K562 (cell line): ENCODE results near the gene STX18. TPM values are rescaled to one million over a fixed set of nuclear protein-coding genes. Genes with fewer than 3 reads are reported as not detected.

Experiments used
- CGGBP1 ChIP-seq: fragments of 250-450 bp; sonication (Bioruptor Pico); IDR thresholded peaks from 2 replicates; pipeline ENCODE4 v1.9.0; 2021; ENCODE audit warnings: mild to moderate bottlenecking
- EP400 ChIP-seq: fragments of 450-650 bp; IDR thresholded peaks from 2 replicates; pipeline ENCODE4 v1.6.1; 2017; ENCODE audit warnings: antibody characterized with exemption, mild to moderate bottlenecking, moderate library complexity
- FOXO4 ChIP-seq: fragments of 450-650 bp; formaldehyde crosslinking; IDR thresholded peaks from 2 replicates; pipeline ENCODE4 v1.4.0; 2020; ENCODE audit warnings: mild to moderate bottlenecking, moderate library complexity
- GATA2 ChIP-seq: sonication (generic); formaldehyde crosslinking; IDR thresholded peaks from 2 replicates; pipeline ENCODE4 v1.4.0; 2020; ENCODE audit warnings: mild to moderate bottlenecking, missing genetic modification reagents
- HDAC1 ChIP-seq, 2 experiments: fragments of 450-650 bp; IDR thresholded peaks; 2 replicates each; pipeline ENCODE4 v1.6.1; 2016 to 2017; ENCODE audit warnings: inconsistent platforms in 1 of 2, mild to moderate bottlenecking in 1 of 2, moderate library complexity in 1 of 2
- HNRNPH1 ChIP-seq: fragments of 200-400 bp; formaldehyde crosslinking; optimal IDR thresholded peaks from 2 replicates; pipeline ENCODE3; 2017; ENCODE audit warnings: low read depth, mild to moderate bottlenecking, low read length, moderate library complexity
- LCOR ChIP-seq: sonication (generic); formaldehyde crosslinking; IDR thresholded peaks from 2 replicates; pipeline ENCODE4 v1.8.0; 2022; ENCODE audit warnings: mild to moderate bottlenecking, missing genetic modification reagents
- POU5F1 ChIP-seq: fragments of 150-350 bp; IDR thresholded peaks from 2 replicates; pipeline ENCODE4 v1.6.1; 2014; ENCODE audit warnings: borderline replicate concordance, low read length, low read depth, mild to moderate bottlenecking; ENCODE audit not compliant: partially characterized antibody
- RB1 ChIP-seq: fragments of 450-650 bp; IDR thresholded peaks from 2 replicates; pipeline ENCODE4 v1.6.1; 2017; ENCODE audit warnings: low read depth, mild to moderate bottlenecking
- SMAD1 ChIP-seq: fragments of 150-350 bp; IDR thresholded peaks from 2 replicates; pipeline ENCODE4 v1.6.1; 2014; ENCODE audit warnings: low read length, low read depth; ENCODE audit not compliant: partially characterized antibody
- SP1 ChIP-seq: sonication (generic); formaldehyde crosslinking; IDR thresholded peaks from 2 replicates; pipeline ENCODE4 v1.8.1; 2022; ENCODE audit warnings: mild to moderate bottlenecking, missing genetic modification reagents
- ZNF76 ChIP-seq: fragments of 250-450 bp; sonication (Bioruptor Pico); IDR thresholded peaks from 2 replicates; pipeline ENCODE4 v1.4.0; 2020; ENCODE audit warnings: mild to moderate bottlenecking, moderate library complexity, borderline replicate concordance
- ZSCAN29 ChIP-seq: fragments of 450-650 bp; IDR thresholded peaks from 2 replicates; pipeline ENCODE4 v1.6.1; 2017
- polyA plus RNA-seq, 8 experiments: library from polyadenylated mRNA; depleted of rRNA in 4 of 8; stranded (reverse) in 5 of 8; unstranded in 3 of 8; fragments of >200 nt; fragmentation: Nextera tagmentation in 2 of 8; fragmentation: Illumina TruSeq in 1 of 8; extraction: Ambion mirVana in 2 of 8; extraction: Trizol in 1 of 8; gene quantifications; 2 replicates each; pipeline versions ENCODE4 v1.2.1 to v1.2.3, GENCODE V29; 2011 to 2014; ENCODE audit warnings: inconsistent platforms in 1 of 8, missing spikeins in 1 of 8
- total RNA-seq, 7 experiments: library from RNA; depleted of rRNA in 6 of 7; stranded (reverse); fragments of >200 nt in 6 of 7; fragmentation: Illumina TruSeq in 2 of 7; extraction: Trizol in 2 of 7; gene quantifications; 2 replicates each; pipeline versions ENCODE4 v1.2.1 to v1.2.3, GENCODE V29; 2011 to 2021; ENCODE audit warnings: low replicate concordance in 1 of 7
- TF ChIP-seq, protein P1 (sequence below): fragments of 450-650 bp; IDR thresholded peaks from 2 replicates; pipeline ENCODE4 v1.6.1; 2017; ENCODE audit warnings: antibody characterized with exemption
- TF ChIP-seq, protein P2 (sequence below): sonication (generic); formaldehyde crosslinking; IDR thresholded peaks from 2 replicates; pipeline ENCODE4 v1.8.0; 2022; ENCODE audit warnings: missing genetic modification reagents, mild to moderate bottlenecking, borderline replicate concordance
- TF ChIP-seq, protein P3 (sequence below): fragments of 450-650 bp; IDR thresholded peaks from one replicate; pipeline ENCODE4 v1.6.1; 2018; ENCODE audit warnings: mild to moderate bottlenecking, moderate library complexity; ENCODE audit not compliant: partially characterized antibody

STX18 gene
- total and polyA plus RNA-seq, 9 of the 15 experiments (the other 6 are each of a cell fraction or from before 2014, with no cell fraction given): 6.2 to 41.7 (median 22.7) TPM

- TF ChIP-seq, protein P1, sequence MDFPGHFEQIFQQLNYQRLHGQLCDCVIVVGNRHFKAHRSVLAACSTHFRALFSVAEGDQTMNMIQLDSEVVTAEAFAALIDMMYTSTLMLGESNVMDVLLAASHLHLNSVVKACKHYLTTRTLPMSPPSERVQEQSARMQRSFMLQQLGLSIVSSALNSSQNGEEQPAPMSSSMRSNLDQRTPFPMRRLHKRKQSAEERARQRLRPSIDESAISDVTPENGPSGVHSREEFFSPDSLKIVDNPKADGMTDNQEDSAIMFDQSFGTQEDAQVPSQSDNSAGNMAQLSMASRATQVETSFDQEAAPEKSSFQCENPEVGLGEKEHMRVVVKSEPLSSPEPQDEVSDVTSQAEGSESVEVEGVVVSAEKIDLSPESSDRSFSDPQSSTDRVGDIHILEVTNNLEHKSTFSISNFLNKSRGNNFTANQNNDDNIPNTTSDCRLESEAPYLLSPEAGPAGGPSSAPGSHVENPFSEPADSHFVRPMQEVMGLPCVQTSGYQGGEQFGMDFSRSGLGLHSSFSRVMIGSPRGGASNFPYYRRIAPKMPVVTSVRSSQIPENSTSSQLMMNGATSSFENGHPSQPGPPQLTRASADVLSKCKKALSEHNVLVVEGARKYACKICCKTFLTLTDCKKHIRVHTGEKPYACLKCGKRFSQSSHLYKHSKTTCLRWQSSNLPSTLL: no peak
- TF ChIP-seq, protein P2, sequence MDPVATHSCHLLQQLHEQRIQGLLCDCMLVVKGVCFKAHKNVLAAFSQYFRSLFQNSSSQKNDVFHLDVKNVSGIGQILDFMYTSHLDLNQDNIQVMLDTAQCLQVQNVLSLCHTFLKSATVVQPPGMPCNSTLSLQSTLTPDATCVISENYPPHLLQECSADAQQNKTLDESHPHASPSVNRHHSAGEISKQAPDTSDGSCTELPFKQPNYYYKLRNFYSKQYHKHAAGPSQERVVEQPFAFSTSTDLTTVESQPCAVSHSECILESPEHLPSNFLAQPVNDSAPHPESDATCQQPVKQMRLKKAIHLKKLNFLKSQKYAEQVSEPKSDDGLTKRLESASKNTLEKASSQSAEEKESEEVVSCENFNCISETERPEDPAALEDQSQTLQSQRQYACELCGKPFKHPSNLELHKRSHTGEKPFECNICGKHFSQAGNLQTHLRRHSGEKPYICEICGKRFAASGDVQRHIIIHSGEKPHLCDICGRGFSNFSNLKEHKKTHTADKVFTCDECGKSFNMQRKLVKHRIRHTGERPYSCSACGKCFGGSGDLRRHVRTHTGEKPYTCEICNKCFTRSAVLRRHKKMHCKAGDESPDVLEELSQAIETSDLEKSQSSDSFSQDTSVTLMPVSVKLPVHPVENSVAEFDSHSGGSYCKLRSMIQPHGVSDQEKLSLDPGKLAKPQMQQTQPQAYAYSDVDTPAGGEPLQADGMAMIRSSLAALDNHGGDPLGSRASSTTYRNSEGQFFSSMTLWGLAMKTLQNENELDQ: peak; percentile 82; the same call in 1 of the 2 replicates
- TF ChIP-seq GATA2 (CRISPR knock-in tag) (no peak), CGGBP1 (CRISPR knock-in tag) (peak; percentile 85; the same call in 1 of the 2 replicates), RB1 (peak; percentile 99), EP400 (peak; percentile 93), HDAC1 (IDR thresholded peaks at IDR 0.05) (peak; percentile 15 to 90; a peak in 3 of 4 replicates), SP1 (CRISPR knock-in tag) (peak; percentile 98), ZNF76 (CRISPR knock-in tag) (0 out of 2 replicates have a peak, but pooled peaks have one; percentile 51), LCOR (CRISPR knock-in tag) (peak; percentile 87), HNRNPH1 (no peak), POU5F1 (peak; percentile 54), FOXO4 (CRISPR knock-in tag) (no peak), SMAD1 (no peak), ZSCAN29 (no peak)
- TF ChIP-seq, protein P3, sequence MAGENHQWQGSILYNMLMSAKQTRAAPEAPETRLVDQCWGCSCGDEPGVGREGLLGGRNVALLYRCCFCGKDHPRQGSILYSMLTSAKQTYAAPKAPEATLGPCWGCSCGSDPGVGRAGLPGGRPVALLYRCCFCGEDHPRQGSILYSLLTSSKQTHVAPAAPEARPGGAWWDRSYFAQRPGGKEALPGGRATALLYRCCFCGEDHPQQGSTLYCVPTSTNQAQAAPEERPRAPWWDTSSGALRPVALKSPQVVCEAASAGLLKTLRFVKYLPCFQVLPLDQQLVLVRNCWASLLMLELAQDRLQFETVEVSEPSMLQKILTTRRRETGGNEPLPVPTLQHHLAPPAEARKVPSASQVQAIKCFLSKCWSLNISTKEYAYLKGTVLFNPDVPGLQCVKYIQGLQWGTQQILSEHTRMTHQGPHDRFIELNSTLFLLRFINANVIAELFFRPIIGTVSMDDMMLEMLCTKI: no peak
Measured at GRCh38 chr4:4541661-4542570, at the start of gene STX18 (continued).
